HG03565 (cell line): Measurements from ENCODE around the gene HOXC11.

Experiments used
- ATAC-seq: cut with Tn5 transposase; IDR thresholded peaks from one replicate; pipeline ENCODE4 v1.9.1; 2021; ENCODE audit warnings: mild to moderate bottlenecking, moderate library complexity; ENCODE audit not compliant: unreplicated experiment

The HOXC11 gene

GRCh38 chr12:54007538-54008259 lies 34.8 kb downstream of the HOXC11 start:
- ATAC-seq: no peak

- no peak for ATAC-seq
Observed at GRCh38 chr12:54008260-54008552, 35.3 kb downstream of the HOXC11 start.

- no peak for ATAC-seq
Observed at GRCh38 chr12:54009171-54010052, 36.5 kb downstream of the HOXC11 start.

DNA sequence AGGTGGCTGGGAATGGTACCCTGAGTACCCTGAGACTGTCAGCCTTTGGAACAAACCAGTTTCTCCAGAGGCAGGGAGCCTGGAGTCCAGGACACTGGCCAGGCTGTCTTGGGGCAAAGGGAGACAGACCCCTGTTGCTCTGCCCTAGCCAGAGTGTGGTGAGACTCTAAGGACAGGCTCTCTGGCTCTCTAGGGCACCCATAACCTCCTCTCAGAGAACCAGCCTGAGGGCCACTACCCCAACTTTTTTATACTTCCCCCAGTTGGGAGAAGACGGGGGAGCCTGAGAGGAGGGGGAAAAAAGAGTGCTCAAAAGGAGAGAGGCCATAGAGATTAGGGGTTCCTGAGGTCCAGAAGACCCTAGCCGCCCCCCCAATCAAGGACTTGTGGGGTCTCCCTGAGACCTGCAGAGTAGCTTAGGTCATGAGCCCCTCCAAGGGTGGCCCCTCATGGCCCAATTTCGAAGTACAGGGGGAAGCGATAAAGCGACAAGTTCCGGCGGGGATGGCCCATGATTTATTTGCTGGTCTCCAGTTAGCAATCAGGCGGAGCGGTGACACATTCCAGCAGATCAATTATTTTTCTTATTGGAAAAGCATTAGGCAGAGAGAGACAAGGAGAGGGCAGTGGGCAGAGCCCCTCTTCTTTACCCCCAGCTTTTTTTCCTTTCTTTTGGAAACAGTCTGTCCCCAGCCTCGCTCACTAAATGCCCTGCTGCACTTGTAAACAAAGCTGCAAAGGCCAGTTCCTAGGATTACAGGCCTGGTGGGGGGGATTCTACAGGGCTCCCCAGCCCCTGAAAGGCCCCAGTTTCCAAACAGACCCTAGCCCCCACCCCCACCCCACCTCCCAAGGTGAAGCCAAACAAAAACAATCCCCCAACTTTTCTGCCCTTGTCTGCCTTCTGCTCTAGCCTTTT lies 37.4 kb downstream of the HOXC11 start:
- ATAC-seq: no peak

DNA sequence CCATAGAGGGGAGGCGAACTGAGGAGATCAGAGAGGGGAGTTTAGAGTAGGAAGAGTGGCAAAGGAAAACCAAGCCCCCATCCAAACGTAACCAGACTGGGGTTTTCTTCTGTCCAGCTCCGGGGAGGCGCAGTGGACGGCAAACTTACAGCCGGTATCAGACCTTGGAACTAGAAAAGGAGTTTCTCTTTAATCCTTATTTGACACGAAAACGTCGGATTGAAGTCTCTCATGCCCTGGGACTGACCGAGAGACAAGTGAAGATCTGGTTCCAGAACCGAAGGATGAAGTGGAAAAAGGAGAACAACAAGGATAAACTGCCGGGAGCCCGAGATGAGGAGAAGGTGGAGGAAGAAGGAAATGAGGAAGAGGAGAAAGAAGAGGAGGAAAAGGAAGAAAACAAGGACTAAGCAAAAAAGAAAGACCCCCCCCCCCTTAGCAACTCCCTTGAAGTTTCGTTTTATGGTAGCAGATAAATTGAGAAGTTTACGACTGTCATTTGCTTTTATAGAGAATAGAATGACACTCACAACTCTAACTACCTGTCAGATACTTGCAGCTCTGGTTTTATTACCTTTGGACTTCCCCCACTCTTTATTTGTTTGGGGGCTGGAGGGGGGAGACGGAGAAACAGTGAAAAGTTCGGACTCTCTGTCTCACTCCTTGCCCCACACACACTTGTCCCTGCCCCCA lies 38.2 kb downstream of the HOXC11 start:
- no peak for ATAC-seq

DNA sequence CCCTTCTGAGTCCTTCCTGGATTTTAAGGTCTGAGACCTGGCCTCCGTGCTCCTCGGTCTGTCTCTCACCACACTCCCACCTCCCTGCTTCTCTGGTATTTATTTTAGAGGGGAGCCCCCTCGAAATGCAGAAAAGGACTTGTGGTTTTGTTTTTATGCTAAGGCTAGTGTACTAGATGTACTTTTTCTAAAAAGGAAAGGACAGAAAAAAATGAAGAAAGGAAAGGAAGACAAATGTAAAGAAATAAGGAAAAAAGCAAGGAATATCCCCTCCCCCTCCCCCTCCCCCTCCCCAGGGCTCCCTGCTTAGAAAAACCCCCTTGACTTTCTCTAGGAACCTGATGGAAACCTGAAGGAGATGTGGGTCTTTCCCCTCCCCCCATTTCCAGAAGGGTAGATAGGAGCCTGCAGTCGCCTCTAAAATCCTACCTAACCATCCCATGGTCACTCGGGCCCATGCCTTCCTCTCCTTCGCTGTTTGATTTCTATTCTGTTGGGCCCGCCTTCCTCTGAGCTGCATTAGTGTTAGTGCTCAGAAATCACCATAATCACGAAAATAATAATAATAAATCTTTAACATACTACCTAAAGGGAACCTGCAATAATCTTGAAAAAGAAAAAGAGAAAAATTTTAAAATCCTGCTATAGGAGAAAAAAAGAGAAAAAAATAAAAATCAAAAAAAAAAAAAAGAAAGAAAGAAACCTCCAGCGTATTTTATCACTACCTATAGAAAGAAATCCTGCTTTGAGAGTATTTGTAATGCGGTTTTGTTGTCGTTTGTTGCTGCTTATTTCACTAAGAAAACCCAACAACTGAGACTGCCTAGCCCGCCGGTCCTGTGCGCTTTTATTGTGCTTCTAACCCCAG lies 39.0 kb downstream of the HOXC11 start:
- ATAC-seq: no peak

DNA sequence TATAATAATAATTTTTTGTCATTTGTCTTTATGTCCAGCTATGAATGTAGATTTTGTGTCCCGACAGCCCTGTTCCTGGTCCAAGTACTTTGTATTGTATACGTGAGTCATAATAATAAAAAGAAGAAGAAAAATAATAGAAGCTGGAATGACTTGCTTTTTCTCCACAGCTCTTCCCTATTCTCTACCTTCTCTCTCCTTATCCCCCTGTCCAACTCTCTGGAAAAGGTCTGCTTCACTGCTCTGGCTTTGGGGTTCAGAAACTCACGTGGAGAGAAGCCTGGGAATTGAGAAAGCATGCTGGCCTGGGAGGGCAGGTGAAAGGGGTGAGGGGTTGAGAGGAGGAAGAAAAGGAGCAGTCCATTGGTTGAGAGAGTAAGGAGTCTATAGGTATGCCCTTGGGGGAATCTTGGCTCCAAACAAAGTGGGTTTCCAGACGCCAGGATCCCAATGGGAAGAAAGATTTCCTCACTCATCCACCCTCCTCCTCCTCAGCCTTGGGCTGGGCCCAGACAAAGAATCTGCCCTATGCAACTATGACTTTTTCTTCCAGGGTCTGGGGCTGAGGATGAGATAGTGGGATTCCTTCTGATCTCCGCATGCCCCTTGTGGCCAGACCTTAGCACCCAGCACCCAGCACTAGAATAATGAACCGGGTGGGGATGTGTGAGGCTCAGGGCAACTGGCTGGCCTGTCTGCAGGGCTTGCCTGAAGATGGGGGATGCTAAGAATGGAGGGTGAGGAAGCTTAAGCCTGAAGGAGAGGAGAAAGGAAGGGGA lies 39.9 kb downstream of the HOXC11 start:
- no peak for ATAC-seq

GRCh38 chr12:54014377-54015017 lies 41.6 kb downstream of the HOXC11 start:
- no peak for ATAC-seq

DNA sequence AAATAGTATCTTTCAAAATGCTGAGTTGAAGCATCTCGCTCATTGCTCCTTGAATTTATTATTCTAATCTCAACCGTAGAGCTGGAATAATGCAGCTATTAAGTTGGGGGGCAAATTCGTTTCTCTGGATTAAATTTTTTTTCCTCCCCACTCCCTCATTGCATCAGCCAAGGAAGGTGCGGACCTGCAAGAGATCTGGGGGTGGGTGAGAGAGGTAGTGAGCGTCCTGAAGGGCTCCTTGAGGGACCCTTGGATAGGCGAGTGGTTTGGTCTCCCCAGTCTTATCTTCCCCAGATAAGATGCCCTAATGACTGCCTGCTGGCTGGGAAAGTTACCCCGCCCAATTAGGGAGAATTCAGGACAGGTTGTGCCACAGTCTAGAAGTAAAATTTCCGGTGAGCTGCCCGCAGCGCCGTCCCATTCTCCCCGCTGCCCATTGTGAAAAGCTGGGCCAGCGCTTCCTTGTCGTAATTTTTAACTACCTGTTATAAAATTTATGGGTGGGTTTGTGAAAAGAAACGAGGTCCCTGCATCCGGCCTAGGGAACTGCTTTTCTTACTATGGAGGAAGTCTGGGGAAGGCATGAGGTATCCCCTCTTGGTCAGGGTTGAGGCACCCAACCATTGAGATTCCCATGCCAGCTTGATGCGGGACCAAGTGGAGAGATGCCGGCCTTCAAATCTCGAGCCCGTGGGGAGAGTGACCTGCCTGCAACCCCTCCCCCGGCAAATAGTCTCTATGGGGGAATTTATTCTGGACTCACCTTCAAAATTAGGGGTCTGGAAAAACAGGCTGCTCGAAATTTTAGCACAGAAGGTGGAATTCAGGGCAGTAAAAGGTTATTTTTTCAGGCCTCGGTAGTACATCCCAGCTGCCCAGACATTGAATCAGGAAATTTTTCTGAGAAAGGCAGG lies 42.3 kb downstream of the HOXC11 start:
- no peak for ATAC-seq

DNA sequence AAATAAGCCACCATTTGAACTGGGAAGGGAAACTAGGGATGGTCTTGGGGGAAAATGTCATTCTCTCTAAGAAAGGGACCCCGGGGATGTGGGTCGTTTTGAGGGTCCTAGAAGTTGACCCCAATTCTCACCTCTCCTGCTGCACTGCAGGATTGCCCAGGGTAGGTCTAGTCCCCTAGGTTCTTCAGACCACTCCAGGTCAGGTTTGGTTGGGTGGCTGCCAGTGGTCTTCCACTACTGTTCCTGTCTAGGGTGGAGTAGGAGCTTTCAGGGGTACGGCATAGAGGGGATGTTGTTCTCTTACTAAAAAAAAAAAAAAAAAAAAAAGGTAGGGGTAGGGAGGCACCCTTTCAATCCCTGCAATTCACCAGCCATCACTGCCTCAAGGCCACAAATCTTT lies 43.1 kb downstream of the HOXC11 start:
- no peak for ATAC-seq

GRCh38 chr12:54016478-54016964 lies 43.6 kb downstream of the HOXC11 start:
- ATAC-seq: no peak

DNA sequence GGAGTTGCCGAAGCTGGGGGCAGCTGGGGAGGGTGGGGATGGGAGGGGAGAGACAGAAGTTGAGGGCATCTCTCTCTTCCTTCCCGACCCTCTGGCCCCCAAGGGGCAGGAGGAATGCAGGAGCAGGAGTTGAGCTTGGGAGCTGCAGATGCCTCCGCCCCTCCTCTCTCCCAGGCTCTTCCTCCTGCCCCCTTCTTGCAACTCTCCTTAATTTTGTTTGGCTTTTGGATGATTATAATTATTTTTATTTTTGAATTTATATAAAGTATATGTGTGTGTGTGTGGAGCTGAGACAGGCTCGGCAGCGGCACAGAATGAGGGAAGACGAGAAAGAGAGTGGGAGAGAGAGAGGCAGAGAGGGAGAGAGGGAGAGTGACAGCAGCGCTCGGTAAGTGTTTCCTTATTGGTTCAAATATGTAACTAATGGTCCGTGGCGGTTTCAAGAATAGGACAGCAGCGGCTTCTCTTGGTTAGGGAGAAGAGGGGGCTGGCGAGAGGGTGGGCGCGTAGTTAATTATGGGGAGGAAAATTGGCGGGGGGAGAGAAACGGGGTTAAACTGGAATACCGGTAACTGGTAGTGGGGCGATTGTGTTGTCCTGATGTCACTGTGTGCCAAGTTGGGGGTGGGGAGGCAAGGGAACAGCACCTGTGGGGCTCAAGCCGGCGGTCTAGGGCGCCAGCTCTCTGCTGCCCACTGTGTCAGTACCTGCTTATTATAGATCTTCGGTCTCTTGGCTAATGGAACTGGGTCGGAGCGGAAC lies 44.3 kb downstream of the HOXC11 start:
- ATAC-seq: peak; percentile 15

GRCh38 chr12:54017878-54018467 lies 45.0 kb downstream of the HOXC11 start:
- ATAC-seq: peak; percentile 64

DNA sequence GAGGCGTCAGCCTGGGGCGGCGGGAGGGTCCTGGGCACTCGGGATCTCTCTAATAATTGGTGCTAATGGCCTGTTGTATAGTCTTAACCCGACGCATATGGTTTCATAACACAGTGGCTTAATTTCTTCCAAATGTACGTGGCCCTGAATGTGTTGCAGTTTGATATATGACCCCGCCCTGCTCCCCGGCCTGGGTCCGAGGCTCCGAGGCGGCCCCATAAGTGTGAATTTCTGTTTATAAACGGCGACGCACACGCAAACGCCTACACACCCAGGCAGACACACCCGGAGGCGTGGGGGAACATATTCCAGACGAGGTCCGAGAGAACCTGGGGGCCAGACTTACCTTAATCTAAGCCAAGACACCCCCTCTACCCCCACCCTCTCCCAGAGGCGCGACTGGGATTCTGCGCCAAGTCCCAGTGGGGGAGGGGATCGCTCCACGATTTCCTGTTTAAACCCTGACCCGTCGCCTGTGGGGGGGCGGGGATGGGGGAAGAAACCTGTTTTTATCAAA lies 45.6 kb downstream of the HOXC11 start:
- no peak for ATAC-seq

- no peak for ATAC-seq
Observed at GRCh38 chr12:54019091-54019811, 46.3 kb downstream of the HOXC11 start.
